Measurements from ENCODE around the gene AUH. TPM values are rescaled to one million over a fixed set of nuclear protein-coding genes. Genes with fewer than 3 reads are reported as not detected.

The AUH gene
- total RNA-seq, 1 experiment from 2014 or later: 21.7 TPM

GRCh38 chr9:91206806-91207205, 154.9 kb downstream of the AUH start:
- Histone ChIP-seq H3K79me1 (ENCODE audit: insufficient read depth, low read depth, low read length, poor library complexity, severe bottlenecking) (no peaks in the 10 kb centered on the region), H3T11ph (ENCODE audit: low read length) (no peak overlapping the region), H3K23me2 (ENCODE audit: insufficient read length, low read depth, low read length, poor library complexity, severe bottlenecking) (no peaks in the 10 kb centered on the region), H2BK12ac (ENCODE audit: insufficient read length, low read depth, low read length) (no peak overlapping the region), H4K91ac (ENCODE audit: insufficient read length, low read depth, low read length) (no peak overlapping the region), H2BK15ac (ENCODE audit: low read depth, low read length) (no peak overlapping the region), H3K4me1 (ENCODE audit: insufficient read depth, low read length) (no peaks in the 10 kb centered on the region), H3K9me3 (ENCODE audit: control insufficient read depth, low read depth, low read length) (no peaks in the 10 kb centered on the region), H3K79me2 (ENCODE audit: insufficient read depth, low read length) (no peaks in the 10 kb centered on the region), H2AK5ac (ENCODE audit: insufficient read length, low read length) (no peak overlapping the region), H3K23ac (ENCODE audit: insufficient read length, low read depth, low read length) (no peak overlapping the region), H3K27me3 (ENCODE audit: insufficient read depth, low read length) (no peaks in the 10 kb centered on the region), H3K4me2 (ENCODE audit: insufficient read depth, insufficient read length, low read length) (no peak overlapping the region), H4K5ac (ENCODE audit: insufficient read length, low read depth, low read length) (no peak overlapping the region), H4K8ac (replicated peaks; ENCODE audit: insufficient read length, low read depth, low read length) (no peak overlapping the region), H3K27ac (ENCODE audit: insufficient read length, low read depth, low read length) (no peak overlapping the region), H3K14ac (ENCODE audit: insufficient read depth, low read length) (no peak overlapping the region), H3K9ac (ENCODE audit: extremely low read depth, insufficient read length, low read length) (no peak overlapping the region), H2BK20ac (ENCODE audit: low read depth, low read length, poor library complexity, severe bottlenecking) (no peak overlapping the region), H2BK5ac (ENCODE audit: insufficient read length, low read length) (no peak overlapping the region), H3K4ac (ENCODE audit: low read depth, low read length) (no peak overlapping the region), H3K56ac (ENCODE audit: insufficient read length, low read depth, low read length) (no peak overlapping the region), H3K18ac (ENCODE audit: insufficient read length, low read depth, low read length) (no peak overlapping the region), H4K20me1 (ENCODE audit: control insufficient read depth, insufficient read depth, insufficient read length) (no peaks in the 10 kb centered on the region), H2AFZ (ENCODE audit: low read length) (no peak overlapping the region), H2BK120ac (ENCODE audit: low read depth, low read length, poor library complexity, severe bottlenecking) (no peak overlapping the region)
- H3K27ac Mint-ChIP-seq: no peak overlapping the region
- peaks cover 9 to 12% of the 10 kb centered on the region in 2 experiments; a peak in 4 of 5 replicates for H3K9me3 Mint-ChIP-seq
- peaks cover 5 to 11% (median 6%) of the 10 kb centered on the region in 3 experiments; a peak in 5 of 7 replicates for H3K36me3 Mint-ChIP-seq (ENCODE audit: insufficient read depth in 1 of 3, low read depth in 3 of 3)
- peaks cover 6 to 7% of the 10 kb centered on the region in 2 experiments; a peak in 2 of 4 replicates for H3K4me1 Mint-ChIP-seq
- no peaks in the 10 kb centered on the region for H3K27me3 Mint-ChIP-seq (ENCODE audit: low read depth)
- WGBS (ENCODE audit: extremely low coverage, insufficient read length, low lambda C conversion rate): no CpG with 5 or more reads among the region's 1 CpG
- H3K4me3 Mint-ChIP-seq: no peak overlapping the region
- no peak for DNase-seq
- TF ChIP-seq CTCF (conservative IDR thresholded peaks at IDR 0.05): no peak
